GM12801 (cell line): ENCODE results near the gene CLDN16.

Experiments used
- CTCF ChIP-seq: IDR thresholded peaks from one replicate; pipeline ENCODE4 v1.5.1; 2011; ENCODE audit warnings: control low read depth; ENCODE audit not compliant: insufficient read length; ENCODE audit errors: extremely low read depth

The CLDN16 gene

GRCh38 chr3:190449801-190450200 is 61.8 kb downstream of the CLDN16 start, which contains the start of gene TMEM207:
TSS of gene TMEM207 (minus strand) at chr3:190449901. CDS start at chr3:190449809, 92 bp downstream.
- TF ChIP-seq CTCF: no peak

GRCh38 chr3:190455828-190456227 is 67.9 kb downstream of the CLDN16 start:
- TF ChIP-seq CTCF: no peak

- no peak for TF ChIP-seq CTCF
These were observed 68.8 kb downstream of the CLDN16 start for GRCh38 chr3:190456770-190457169.

GRCh38 chr3:190458040-190458439 is 70.1 kb downstream of the CLDN16 start:
- no peak for TF ChIP-seq CTCF
